Ovary (tissue), 3 donors: ENCODE measurements around the gene AP1AR.

ENCODE experiments used
- CTCF ChIP-seq, 3 donors: fragments of 450-650 bp in 2 of 3; fragments of 200-600 bp in 1 of 3; IDR thresholded peaks; one replicate each; pipeline versions ENCODE4 v1.5.1 to v1.8.0; 2016 to 2022; ENCODE audit warnings: antibody characterized with exemption in 3 of 3, mild to moderate bottlenecking in 1 of 3
- POLR2A ChIP-seq: fragments of 450-650 bp; IDR thresholded peaks from one replicate; pipeline ENCODE4 v1.6.1; 2017; ENCODE audit warnings: antibody characterized with exemption, mild to moderate bottlenecking, moderate library complexity
- donor health status: DM: no; HTN: no; CAD: no.

DNA sequence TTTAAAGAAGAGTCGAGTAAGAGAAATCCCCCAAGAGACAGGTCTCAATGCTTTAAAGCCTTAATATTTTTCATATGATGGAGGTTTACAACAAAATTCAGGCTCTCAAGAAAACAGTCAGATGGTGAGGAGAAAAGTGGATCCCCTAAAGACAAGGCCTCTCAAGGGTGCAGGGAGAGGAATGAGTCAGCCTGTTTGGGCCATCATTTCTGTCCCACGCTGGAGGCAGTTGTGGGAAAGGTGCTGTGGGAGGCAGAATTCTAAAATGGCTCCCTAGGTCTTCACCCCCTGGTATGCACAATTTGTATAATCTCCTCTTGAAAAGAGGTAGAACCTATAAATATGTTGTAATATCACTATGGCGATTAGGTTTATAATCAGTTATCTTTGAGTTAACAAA is 58.8 kb downstream of the AP1AR start:
- no peak for TF ChIP-seq CTCF (IDR thresholded peaks at IDR 0.05)
- no peak for TF ChIP-seq POLR2A
